Measurements from ENCODE around the gene VPS37C.

DNA sequence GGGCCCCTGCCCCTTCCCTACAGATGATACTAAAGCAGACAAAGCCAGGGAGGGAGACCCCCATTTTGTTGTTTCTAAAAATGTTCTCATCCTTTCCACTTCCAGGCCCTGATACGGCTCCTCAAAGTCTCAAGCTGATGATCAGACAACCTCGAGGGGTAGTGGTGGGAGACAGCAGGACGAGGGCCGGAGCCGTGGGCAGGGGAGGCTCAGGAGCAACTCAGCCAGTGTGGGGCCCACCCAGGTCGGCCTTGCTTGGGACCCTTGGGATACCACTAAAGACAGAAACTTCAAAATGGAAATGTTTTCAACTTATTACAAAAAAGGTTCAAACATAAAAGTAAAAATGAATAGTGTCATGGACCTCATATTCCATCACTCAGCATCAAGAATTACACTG, 15.2 kb upstream of the VPS37C start:
- TF ChIP-seq, protein P1, sequence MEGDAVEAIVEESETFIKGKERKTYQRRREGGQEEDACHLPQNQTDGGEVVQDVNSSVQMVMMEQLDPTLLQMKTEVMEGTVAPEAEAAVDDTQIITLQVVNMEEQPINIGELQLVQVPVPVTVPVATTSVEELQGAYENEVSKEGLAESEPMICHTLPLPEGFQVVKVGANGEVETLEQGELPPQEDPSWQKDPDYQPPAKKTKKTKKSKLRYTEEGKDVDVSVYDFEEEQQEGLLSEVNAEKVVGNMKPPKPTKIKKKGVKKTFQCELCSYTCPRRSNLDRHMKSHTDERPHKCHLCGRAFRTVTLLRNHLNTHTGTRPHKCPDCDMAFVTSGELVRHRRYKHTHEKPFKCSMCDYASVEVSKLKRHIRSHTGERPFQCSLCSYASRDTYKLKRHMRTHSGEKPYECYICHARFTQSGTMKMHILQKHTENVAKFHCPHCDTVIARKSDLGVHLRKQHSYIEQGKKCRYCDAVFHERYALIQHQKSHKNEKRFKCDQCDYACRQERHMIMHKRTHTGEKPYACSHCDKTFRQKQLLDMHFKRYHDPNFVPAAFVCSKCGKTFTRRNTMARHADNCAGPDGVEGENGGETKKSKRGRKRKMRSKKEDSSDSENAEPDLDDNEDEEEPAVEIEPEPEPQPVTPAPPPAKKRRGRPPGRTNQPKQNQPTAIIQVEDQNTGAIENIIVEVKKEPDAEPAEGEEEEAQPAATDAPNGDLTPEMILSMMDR (IDR thresholded peaks at IDR 0.05; ENCODE audit: low read length) = no peak
- TF ChIP-seq EZH2phosphoT487 (IDR thresholded peaks at IDR 0.05; ENCODE audit: low read length) = no peak
